Lower leg skin (tissue), 4 donors: ENCODE data around the gene CGB5. TPM values are rescaled to one million over a fixed set of nuclear protein-coding genes. Genes with fewer than 3 reads are reported as not detected.
"Not testable (repeated sequence)": the region's sequence is repeated elsewhere in the genome, so short reads cannot be mapped to it uniquely, and the experiment has no call there.

Experiments used
- DNase-seq, 2 donors: peaks; one replicate each; pipeline ENCODE4 v3.0.0-alpha.2; 2019; ENCODE audit warnings: low spot score in 2 of 2
- H3K4me3 ChIP-seq: fragments of 200-600 bp; sonication (generic); 2 replicates; pipeline ENCODE4 v1.5.1; 2017; ENCODE audit warnings: mild to moderate bottlenecking, low read depth; ENCODE audit not compliant: poor library complexity, severe bottlenecking
- CTCF ChIP-seq, 3 donors: fragments of 450-650 bp; IDR thresholded peaks; one replicate each; pipeline ENCODE4 v1.5.1; 2016; ENCODE audit warnings: antibody characterized with exemption in 3 of 3, mild to moderate bottlenecking in 3 of 3, moderate library complexity in 2 of 3
- POLR2A ChIP-seq, 2 donors: fragments of 450-650 bp; IDR thresholded peaks; one replicate each; pipeline ENCODE4 v1.6.1; 2016 to 2017; ENCODE audit warnings: antibody characterized with exemption in 2 of 2, mild to moderate bottlenecking in 1 of 2, moderate library complexity in 1 of 2
- WGBS, 2 donors: methylation state at CpG; one replicate each; pipeline ENCODE4 v1.1.5; 2018; 5-methylcytosine and 5-hydroxymethylcytosine counted together
- intact Hi-C: fragments of 100-400 bp; cut with DNase I; formaldehyde crosslinking; loops from one replicate; pipeline ENCODE4 v1.15.0; 2023; ENCODE audit warnings: low total_unique reads
- total RNA-seq, 4 donors: library from RNA; depleted of rRNA; stranded (reverse); fragments of >200 nt; gene quantifications; one replicate each; pipeline ENCODE4 v1.1.0, GENCODE V29; 2016

The CGB5 gene
- total RNA-seq, 4 donors from 2014 or later = not detected

- DNase-seq = peak; percentile 62 to 93
- TF ChIP-seq POLR2A (IDR thresholded peaks at IDR 0.05) (no peak), CTCF (IDR thresholded peaks at IDR 0.05) (no peak)
- intact Hi-C loops = no loop called here
- H3K4me3 ChIP-seq = peak overlapping the region; percentile 7
- WGBS, 2 donors = 13 to 29% methylated on average over 36 to 41 of the region's 41 CpGs
Measured at GRCh38 chr19:49019242-49019932, 24.3 kb upstream of the CGB5 start.

GRCh38 chr19:49020342-49020741 is 23.3 kb upstream of the CGB5 start:
- no peak for TF ChIP-seq POLR2A (IDR thresholded peaks at IDR 0.05)
- TF ChIP-seq CTCF (IDR thresholded peaks at IDR 0.05) = no peak
- H3K4me3 ChIP-seq = no peak overlapping the region
- whole genome bisulfite sequencing, 2 donors = 66 to 70% methylated on average over 11 of the region's 11 CpGs
- intact Hi-C loops = no loop called here
- DNase-seq = no peak

GRCh38 chr19:49020931-49021895 is 22.4 kb upstream of the CGB5 start:
- no peak for TF ChIP-seq CTCF (IDR thresholded peaks at IDR 0.05)
- no peak for TF ChIP-seq POLR2A (IDR thresholded peaks at IDR 0.05)
- DNase-seq = no peak
- no peak overlapping the region for H3K4me3 ChIP-seq
- intact Hi-C loops = no loop called here
- 41% methylated on average over 16 of the region's 16 CpGs for WGBS, 2 donors

- intact Hi-C loops = no loop called here
Measured at GRCh38 chr19:49022116-49022515, 21.5 kb upstream of the CGB5 start.

GRCh38 chr19:49024233-49024632 is 19.4 kb upstream of the CGB5 start, which contains the start of gene CGB3:
Gene CGB3 (minus strand): TSS chr19:49024333. CDS start chr19:49023971, 362 bp downstream.
- intact Hi-C loops, H3K4me3 ChIP-seq, DNase-seq: not testable (repeated sequence)
- 70 to 73% methylated on average over 13 to 14 of the region's 15 CpGs for WGBS, 2 donors

More at GRCh38 chr19:49022116-49022515, 21.5 kb upstream of the CGB5 start:
- TF ChIP-seq CTCF (IDR thresholded peaks at IDR 0.05) (no peak), POLR2A (IDR thresholded peaks at IDR 0.05) (no peak)
- WGBS, 2 donors = 94 to 96% methylated on average over 9 of the region's 9 CpGs
- DNase-seq = no peak
- no peak overlapping the region for H3K4me3 ChIP-seq

- intact Hi-C loops, H3K4me3 ChIP-seq, DNase-seq: not testable (repeated sequence)
- WGBS, 2 donors = 85 to 87% methylated on average over 4 of the region's 6 CpGs
Measured at GRCh38 chr19:49025088-49025487, 18.6 kb upstream of the CGB5 start.

GRCh38 chr19:49025599-49025998 is 18.0 kb upstream of the CGB5 start:
- DNase-seq, intact Hi-C loops, H3K4me3 ChIP-seq: not testable (repeated sequence)
- WGBS, 2 donors = 84 to 87% methylated on average over 13 to 23 of the region's 23 CpGs

GRCh38 chr19:49028686-49029085 is 15.0 kb upstream of the CGB5 start:
- intact Hi-C loops, DNase-seq, H3K4me3 ChIP-seq: not testable (repeated sequence)
- WGBS, 2 donors = 79 to 83% methylated on average over 9 of the region's 9 CpGs

GRCh38 chr19:49029749-49030148 is 13.9 kb upstream of the CGB5 start:
- H3K4me3 ChIP-seq, intact Hi-C loops, DNase-seq: not testable (repeated sequence)
- WGBS, 2 donors = 85 to 87% methylated on average over 13 to 14 of the region's 14 CpGs

- DNase-seq, H3K4me3 ChIP-seq, intact Hi-C loops: not testable (repeated sequence)
- 88 to 91% methylated on average over 6 of the region's 8 CpGs for WGBS, 2 donors
Measured at GRCh38 chr19:49030323-49030722, 13.3 kb upstream of the CGB5 start.
